Psoas muscle (tissue), 8 donors: ENCODE results near the gene OR52A5. TPM values are rescaled to one million over a fixed set of nuclear protein-coding genes. Genes with fewer than 3 reads are reported as not detected.

Experiments used
- ATAC-seq, 4 donors: fragments of 200-7000 bp; cut with Tn5 transposase; one replicate each; pipeline ENCODE4 v1.9.1; 2020; ENCODE audit warnings: moderate library complexity in 3 of 4, mild to moderate bottlenecking in 2 of 4
- DNase-seq, 2 donors: peaks; one replicate each; pipeline ENCODE4 v3.0.0-alpha.2; 2020
- H3K27ac ChIP-seq: fragments of 200-600 bp; one replicate; pipeline ENCODE4 v1.8.0; 2022
- H3K27me3 ChIP-seq, 3 donors: fragments of 200-600 bp in 1 of 3; one replicate each; pipeline versions ENCODE4 v1.6.1 to v1.8.0; 2013 to 2022; ENCODE audit warnings: low read length in 2 of 3, mild to moderate bottlenecking in 2 of 3, moderate library complexity in 1 of 3; ENCODE audit not compliant: insufficient read depth in 3 of 3
- H3K36me3 ChIP-seq, 2 donors: fragments of 200-600 bp in 1 of 2; one replicate each; pipeline versions ENCODE4 v1.6.1 to v1.8.0; 2013 to 2022; ENCODE audit warnings: low read depth in 1 of 2, mild to moderate bottlenecking in 1 of 2, moderate library complexity in 1 of 2; ENCODE audit not compliant: insufficient read depth in 1 of 2
- H3K4me1 ChIP-seq: fragments of 200-600 bp; one replicate; pipeline ENCODE4 v1.8.0; 2022
- H3K4me3 ChIP-seq: fragments of 200-600 bp; one replicate; pipeline ENCODE4 v1.8.0; 2022; ENCODE audit warnings: mild to moderate bottlenecking
- H3K9me3 ChIP-seq: fragments of 200-600 bp; one replicate; pipeline ENCODE4 v1.8.0; 2022
- CTCF ChIP-seq: fragments of 200-600 bp; IDR thresholded peaks from one replicate; pipeline ENCODE4 v1.8.0; 2022; ENCODE audit warnings: antibody characterized with exemption
- WGBS, 3 donors: extraction: QIAGEN DNeasy Blood & Tissue Kit; methylation state at CpG; one replicate each; pipeline versions ENCODE4 v1.1.6 to v1.1.7; 2013; 5-methylcytosine and 5-hydroxymethylcytosine counted together
- intact Hi-C, 2 donors: fragments of 100-400 bp; cut with DNase I; formaldehyde crosslinking; loops; one replicate each; pipeline versions ENCODE4 v1.11.0 to v1.14.2; 2022
- polyA plus RNA-seq, 3 donors: library from polyadenylated mRNA; stranded (reverse); fragments of 200-250 nt; gene quantifications; one replicate each; pipeline ENCODE4 v1.2.3, GENCODE V29; 2013
- total RNA-seq, 4 donors: library from RNA; stranded (reverse); fragmentation: NEBNext Ultra II Directional in 2 of 4; extraction: Animal tissue kit (Norgen Biotek cat#: 25700) in 2 of 4; gene quantifications; one replicate each; pipeline versions ENCODE4 v1.2.1 to v1.2.4, GENCODE V29; 2021 to 2023
- donor health status: healthy with polysubstance abuse.
- donor health status: DM: no; HTN: no; CAD: no; lungs with moderate emphysema.
- donor health status: Bipolar disorder and iron deficiency.
- donor health status: healthy.
- donor health status: DM: yes; HTN: yes; CAD: no.
- donor health status: DM: no; HTN: no; CAD: no.
- donor health status: DM: no; HTN: no; CAD: no.
- donor health status: DM: yes; HTN: yes; CAD: no.

Gene OR52A5
- total and polyA plus RNA-seq, 7 donors = not detected

DNA sequence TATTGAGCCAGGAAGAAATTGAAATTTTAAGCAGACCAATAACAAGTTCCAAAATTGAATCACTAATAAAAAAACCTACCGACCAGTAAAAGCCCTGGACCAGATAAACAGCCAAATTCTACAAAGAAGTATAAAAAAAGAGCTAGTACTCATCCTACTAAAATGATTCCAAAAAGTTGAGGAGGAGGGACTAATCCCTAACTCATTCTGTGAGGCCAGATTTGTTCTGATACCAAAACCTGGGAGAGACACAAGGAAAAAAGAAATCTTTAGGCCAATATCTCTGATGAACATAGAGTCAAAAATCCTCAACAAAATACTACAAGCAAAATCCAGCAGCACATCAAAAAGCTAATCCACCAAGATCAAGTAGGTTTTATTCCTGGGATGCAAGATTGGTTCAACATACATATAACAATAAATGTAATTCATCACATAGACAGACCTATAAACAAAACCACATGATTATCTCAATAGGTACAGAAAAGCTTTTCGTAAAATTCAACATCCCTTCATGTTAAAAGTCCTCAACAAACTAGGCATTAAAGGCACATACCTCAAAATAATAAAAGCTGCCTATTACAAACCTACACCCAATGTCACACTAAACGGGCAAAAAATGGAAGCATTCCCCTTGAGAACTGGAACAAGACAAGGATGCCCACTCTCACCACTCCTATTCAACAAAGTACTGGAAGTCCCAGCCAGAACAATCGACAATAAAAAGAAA, 13.1 kb downstream of the OR52A5 start:
- intact Hi-C loops = loop anchor here (5.0 to 10.0 kb wide), 3 partner anchors 680 to 1240 kb away; partner anchors contain the start of gene OR52N2 (in 2 of the 2)
- H3K9me3 ChIP-seq = no peaks in the 10 kb centered on the region
- TF ChIP-seq CTCF = no peak
- H3K27ac ChIP-seq = no peak overlapping the region
- H3K27me3 ChIP-seq = no peaks in the 10 kb centered on the region
- H3K4me1 ChIP-seq = no peaks in the 10 kb centered on the region
- 54 to 62% (median 57%) methylated on average over 4 of the region's 4 CpGs for WGBS, 3 donors
- no peaks in the 10 kb centered on the region for H3K36me3 ChIP-seq
- no peak overlapping the region for H3K4me3 ChIP-seq
- DNase-seq (no peak), ATAC-seq (no peak)

- ATAC-seq = peak; percentile 58 to 76 (median 70)
- Histone ChIP-seq H3K27me3 (no peaks in the 10 kb centered on the region), H3K36me3 (no peaks in the 10 kb centered on the region), H3K4me1 (no peaks in the 10 kb centered on the region), H3K9me3 (no peaks in the 10 kb centered on the region), H3K4me3 (no peak overlapping the region), H3K27ac (no peak overlapping the region)
- peak; percentile 26 to 60 for DNase-seq
- intact Hi-C loops = loop anchor here (5.0 to 10.0 kb wide), 3 partner anchors 681 to 1241 kb away; partner anchors contain the start of gene OR52N2 (in 2 of the 2)
- WGBS, 3 donors = 4 to 9% (median 5%) methylated on average over 4 of the region's 4 CpGs
- peak; percentile 74 for TF ChIP-seq CTCF
These were observed 14.2 kb downstream of the OR52A5 start for GRCh38 chr11:5123802-5124521.

GRCh38 chr11:5118893-5119292, 19.3 kb downstream of the OR52A5 start:
- intact Hi-C loops = no loop called here
- H3K4me1 ChIP-seq = no peaks in the 10 kb centered on the region
- no peaks in the 10 kb centered on the region for H3K9me3 ChIP-seq
- no peaks in the 10 kb centered on the region for H3K36me3 ChIP-seq
- ATAC-seq = no peak
- no peaks in the 10 kb centered on the region for H3K27me3 ChIP-seq
- H3K4me3 ChIP-seq = no peak overlapping the region
- no peak for TF ChIP-seq CTCF
- no peak overlapping the region for H3K27ac ChIP-seq
- 86 to 89% (median 87%) methylated on average over 1 of the region's 1 CpG for WGBS, 3 donors
- no peak for DNase-seq

DNA sequence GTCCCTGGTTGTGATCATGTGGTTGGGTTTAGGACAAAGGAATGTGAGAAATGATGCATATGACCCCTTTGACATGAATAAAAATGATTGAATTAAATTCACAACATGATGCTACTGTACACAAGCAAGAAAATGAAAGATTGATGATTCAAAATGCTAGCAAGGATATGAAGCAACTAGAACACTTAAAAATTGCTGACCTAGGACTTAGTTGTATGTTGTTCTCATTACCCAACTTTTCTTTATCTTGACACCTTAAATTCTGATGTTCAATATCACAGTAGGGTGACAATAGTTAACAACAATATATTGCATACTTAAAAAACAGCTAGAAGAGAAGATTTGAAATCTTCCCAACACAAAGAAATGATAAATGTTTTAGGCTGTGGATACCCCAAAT, 20.6 kb downstream of the OR52A5 start:
- no peak for DNase-seq
- H3K36me3 ChIP-seq = no peaks in the 10 kb centered on the region
- intact Hi-C loops = no loop called here
- H3K4me3 ChIP-seq = no peak overlapping the region
- H3K27ac ChIP-seq = no peak overlapping the region
- H3K4me1 ChIP-seq = no peaks in the 10 kb centered on the region
- no peak for ATAC-seq
- TF ChIP-seq CTCF = no peak
- H3K9me3 ChIP-seq = no peaks in the 10 kb centered on the region
- no peaks in the 10 kb centered on the region for H3K27me3 ChIP-seq
